ENCODE results near the gene EMC9.
"Not testable (repeated sequence)": the region's sequence is repeated elsewhere in the genome, so short reads cannot be mapped to it uniquely, and the experiment has no call there.

Gene EMC9

GRCh38 chr14:24129410-24129998 is 11.9 kb downstream of the EMC9 start:
- DNase-seq = no peak

- DNase-seq = no peak
Observed at GRCh38 chr14:24127673-24128072, 13.7 kb downstream of the EMC9 start.

- no peak for DNase-seq
Observed at GRCh38 chr14:24126939-24127338, 14.5 kb downstream of the EMC9 start.

GRCh38 chr14:24123424-24124417 is 17.7 kb downstream of the EMC9 start:
- DNase-seq = no peak

GRCh38 chr14:24122898-24123297 is 18.5 kb downstream of the EMC9 start:
- DNase-seq = no peak

- no peak for DNase-seq
Observed at GRCh38 chr14:24122416-24122815, 19.0 kb downstream of the EMC9 start.

- DNase-seq = no peak
Observed at GRCh38 chr14:24121210-24121609, 20.2 kb downstream of the EMC9 start.

- DNase-seq = no peak
Observed at GRCh38 chr14:24119691-24120090, 21.7 kb downstream of the EMC9 start.

GRCh38 chr14:24117179-24117578 is 24.2 kb downstream of the EMC9 start:
- DNase-seq = no peak

GRCh38 chr14:24116128-24116814 is 25.1 kb downstream of the EMC9 start:
- no peak for DNase-seq

GRCh38 chr14:24115422-24116127 is 25.8 kb downstream of the EMC9 start:
- no peak for DNase-seq

- peak; percentile 81 for DNase-seq
Observed at GRCh38 chr14:24114532-24115421, 26.6 kb downstream of the EMC9 start, which contains the start of the genes DCAF11 and NRL. DCAF11 (plus strand) TSS chr14:24114777; CDS start chr14:24115595, 818 bp downstream. NRL (minus strand) TSS chr14:24114949; CDS start chr14:24082848, 32,101 bp downstream.

- peak; percentile 40 for DNase-seq
Observed at GRCh38 chr14:24113801-24114531, 27.4 kb downstream of the EMC9 start.

GRCh38 chr14:24113379-24113800 is 28.0 kb downstream of the EMC9 start:
- no peak for DNase-seq

GRCh38 chr14:24110523-24110922 is 30.9 kb downstream of the EMC9 start:
- no peak for DNase-seq

- DNase-seq = no peak
Observed at GRCh38 chr14:24110060-24110459, 31.3 kb downstream of the EMC9 start.

- DNase-seq = no peak
Observed at GRCh38 chr14:24108336-24108874, 33.0 kb downstream of the EMC9 start.

- DNase-seq = no peak
Observed at GRCh38 chr14:24106672-24107271, 34.6 kb downstream of the EMC9 start.

GRCh38 chr14:24105609-24106239 is 35.7 kb downstream of the EMC9 start:
- DNase-seq = not testable (repeated sequence)

- DNase-seq = no peak
Observed at GRCh38 chr14:24103451-24103850, 37.9 kb downstream of the EMC9 start.
